ENCODE results near the gene PATJ.
A peak's percentile ranks its signal among the peaks of the same experiment; 100 is the strongest.

Gene PATJ

GRCh38 chr1:61741711-61742619 is at the start of gene PATJ (continued):
- TF ChIP-seq ZNF561 (tag by site-specific recombination; IDR thresholded peaks at IDR 0.05; ENCODE audit: borderline replicate concordance) (peak; percentile 38; the same call in 1 of the 2 replicates), ZNF280C (tag by site-specific recombination; IDR thresholded peaks at IDR 0.05) (no peak), ZNF2 (tag by site-specific recombination; IDR thresholded peaks at IDR 0.05) (no peak), ZBTB44 (tag by site-specific recombination; IDR thresholded peaks at IDR 0.05) (no peak), ZNF776 (tag by site-specific recombination; IDR thresholded peaks at IDR 0.05; ENCODE audit: borderline replicate concordance) (no peak), ZNF529 (tag by site-specific recombination; IDR thresholded peaks at IDR 0.05; ENCODE audit: insufficient replicate concordance) (no peak), ZXDB (tag by site-specific recombination; IDR thresholded peaks at IDR 0.05) (peak; percentile 64; the same call in 1 of the 2 replicates), ZFHX2 (tag by site-specific recombination; conservative IDR thresholded peaks at IDR 0.05) (peak; percentile 62), ZNF747 (tag by site-specific recombination; IDR thresholded peaks at IDR 0.05) (no peak), ZNF10 (tag by site-specific recombination; IDR thresholded peaks at IDR 0.05) (no peak), ZNF138 (tag by site-specific recombination; IDR thresholded peaks at IDR 0.05; ENCODE audit: borderline replicate concordance) (no peak), ZNF302 (tag by site-specific recombination; IDR thresholded peaks at IDR 0.05; ENCODE audit: low read depth) (no peak), ZNF19 (tag by site-specific recombination; IDR thresholded peaks at IDR 0.05; ENCODE audit: low read depth) (no peak), ZNF654 (tag by site-specific recombination; IDR thresholded peaks at IDR 0.05; ENCODE audit: low read depth) (no peak), MZF1 (tag by site-specific recombination; IDR thresholded peaks at IDR 0.05; ENCODE audit: borderline replicate concordance) (no peak), ZEB2 (tag by site-specific recombination; IDR thresholded peaks at IDR 0.05) (peak; percentile 83), ZNF596 (tag by site-specific recombination; IDR thresholded peaks at IDR 0.05) (no peak; the same call in 1 of the 2 replicates), WT1 (tag by site-specific recombination; IDR thresholded peaks at IDR 0.05) (peak; percentile 37; the same call in 1 of the 2 replicates), BCL6B (tag by site-specific recombination; IDR thresholded peaks at IDR 0.05) (no peak), ZNF148 (tag by site-specific recombination; IDR thresholded peaks at IDR 0.05; ENCODE audit: borderline replicate concordance) (no peak), ZNF341 (tag by site-specific recombination; IDR thresholded peaks at IDR 0.05; ENCODE audit: low read depth) (peak; percentile 75), ZNF155 (tag by site-specific recombination; IDR thresholded peaks at IDR 0.05) (no peak), ZSCAN4 (tag by site-specific recombination; IDR thresholded peaks at IDR 0.05) (no peak), ZNF777 (tag by site-specific recombination; IDR thresholded peaks at IDR 0.05; ENCODE audit: borderline replicate concordance) (no peak), GLI2 (tag by site-specific recombination; IDR thresholded peaks at IDR 0.05; ENCODE audit: borderline replicate concordance, low read depth) (no peak), ZNF580 (tag by site-specific recombination; IDR thresholded peaks at IDR 0.05) (peak; percentile 43; the same call in 1 of the 2 replicates), ZFP69B (tag by site-specific recombination; IDR thresholded peaks at IDR 0.05) (0 out of 2 replicates have a peak, but pooled peaks have one; percentile 28), KLF16 (tag by site-specific recombination; IDR thresholded peaks at IDR 0.05) (0 out of 2 replicates have a peak, but pooled peaks have one; percentile 35), ZNF423 (tag by site-specific recombination; IDR thresholded peaks at IDR 0.05) (peak; percentile 64)
